Astrocyte (in vitro differentiated cells and primary cell): Measurements from ENCODE around the gene SIN3B. TPM values are rescaled to one million over a fixed set of nuclear protein-coding genes. Genes with fewer than 3 reads are reported as not detected.

Experiments used
- DNase-seq: peaks from one replicate; pipeline ENCODE4 v3.0.0-alpha.2; 2010; ENCODE audit warnings: low read depth
- FAIRE-seq: peaks from 2 replicates; lab custom pipeline; 2011; peaks lifted over from hg19 to GRCh38; lab: Jason Lieb, UNC
- H2AFZ ChIP-seq: 2 replicates; pipeline ENCODE4 v1.6.0; 2012; ENCODE audit warnings: low read depth, low read length, inconsistent platforms
- H3K27ac ChIP-seq: 2 replicates; pipeline ENCODE4 v1.5.1; 2011; ENCODE audit warnings: low read depth, low read length, inconsistent platforms
- H3K27me3 ChIP-seq: 2 replicates; pipeline ENCODE4 v1.6.0; 2011; ENCODE audit warnings: low read length, inconsistent platforms; ENCODE audit not compliant: insufficient read depth
- H3K36me3 ChIP-seq: 2 replicates; pipeline ENCODE4 v1.5.1; 2011; ENCODE audit warnings: low read length, inconsistent platforms; ENCODE audit not compliant: insufficient read depth
- H3K4me1 ChIP-seq: 2 replicates; pipeline ENCODE4 v1.5.1; 2011; ENCODE audit warnings: low read length, inconsistent platforms; ENCODE audit not compliant: insufficient read depth
- H3K4me2 ChIP-seq: 2 replicates; pipeline ENCODE4 v1.6.0; 2012; ENCODE audit warnings: low read length, inconsistent platforms
- H3K4me3 ChIP-seq: 2 replicates; pipeline ENCODE4 v1.5.1; 2011; ENCODE audit warnings: low read depth, mild to moderate bottlenecking, low read length, inconsistent platforms; ENCODE audit not compliant: insufficient read depth
- H3K79me2 ChIP-seq: 2 replicates; pipeline ENCODE4 v1.6.0; 2012; ENCODE audit warnings: mild to moderate bottlenecking, low read length, inconsistent platforms; ENCODE audit not compliant: insufficient read depth
- H3K9ac ChIP-seq: 2 replicates; pipeline ENCODE4 v1.6.0; 2012; ENCODE audit warnings: mild to moderate bottlenecking, low read length, inconsistent platforms
- H3K9me3 ChIP-seq: 2 replicates; pipeline ENCODE4 v1.5.1; 2012; ENCODE audit warnings: low read depth, mild to moderate bottlenecking, low read length, inconsistent platforms; ENCODE audit not compliant: insufficient read depth
- H4K20me1 ChIP-seq: 2 replicates; pipeline ENCODE4 v1.6.0; 2012; ENCODE audit warnings: low read length, inconsistent platforms; ENCODE audit not compliant: insufficient read depth
- H3K27ac Mint-ChIP-seq: one replicate; pipeline ENCODE4 v1.8.0; 2021; ENCODE audit warnings: mild to moderate bottlenecking, mixed read lengths; ENCODE audit not compliant: unreplicated experiment
- H3K27me3 Mint-ChIP-seq: one replicate; pipeline ENCODE4 v1.8.0; 2021; ENCODE audit warnings: low read depth, mixed read lengths; ENCODE audit not compliant: unreplicated experiment
- H3K36me3 Mint-ChIP-seq: one replicate; pipeline ENCODE4 v1.8.0; 2021; ENCODE audit warnings: low read depth, mixed read lengths; ENCODE audit not compliant: unreplicated experiment
- H3K4me1 Mint-ChIP-seq: one replicate; pipeline ENCODE4 v1.8.0; 2021; ENCODE audit warnings: low read depth, mixed read lengths; ENCODE audit not compliant: unreplicated experiment
- H3K4me3 Mint-ChIP-seq: one replicate; pipeline ENCODE4 v1.8.0; 2021; ENCODE audit warnings: mild to moderate bottlenecking, moderate library complexity, mixed read lengths; ENCODE audit not compliant: unreplicated experiment
- H3K9me3 Mint-ChIP-seq: one replicate; pipeline ENCODE4 v1.8.0; 2021; ENCODE audit warnings: mild to moderate bottlenecking, mixed read lengths; ENCODE audit not compliant: unreplicated experiment
- EZH2 ChIP-seq: IDR thresholded peaks from 2 replicates; pipeline ENCODE4 v1.6.1; 2012; ENCODE audit warnings: mild to moderate bottlenecking, low read length, inconsistent platforms; ENCODE audit not compliant: insufficient read depth
- total RNA-seq: library from RNA; stranded (reverse); gene quantifications from 2 replicates; pipeline ENCODE4 v1.2.1, GENCODE V29; 2021
- TF ChIP-seq, protein P1 (sequence below): IDR thresholded peaks from 2 replicates; pipeline ENCODE4 v1.5.1; 2011; ENCODE audit warnings: low read depth, mild to moderate bottlenecking, inconsistent platforms, low read length, moderate library complexity; ENCODE audit not compliant: insufficient read depth

Gene SIN3B
- total RNA-seq, 1 donor from 2014 or later, result 86.1 TPM

DNA sequence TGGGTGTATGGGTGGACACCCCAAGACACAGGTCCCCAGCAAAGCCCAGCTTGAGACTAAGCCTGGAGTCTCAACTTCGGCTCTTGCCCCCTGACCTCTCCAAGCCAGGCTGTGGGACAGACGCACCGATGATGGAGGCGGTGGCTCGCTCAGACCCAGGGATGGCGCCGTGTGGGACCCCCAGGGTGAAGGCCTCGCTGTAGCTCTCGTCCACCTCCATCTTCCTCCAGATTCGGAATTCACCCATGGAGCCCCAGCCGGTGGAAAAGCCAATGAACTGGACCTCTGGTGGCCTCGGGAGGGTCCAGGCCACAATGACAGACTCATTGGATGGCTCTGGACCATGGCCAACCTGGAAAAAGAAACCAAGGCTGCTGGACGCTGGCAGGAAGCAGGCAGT lies 98.7 kb downstream of the SIN3B start:
- Mint-ChIP-seq H3K27me3 (peaks cover 23% of the 10 kb centered on the region), H3K9me3 (peaks cover 17% of the 10 kb centered on the region), H3K36me3 (no peaks in the 10 kb centered on the region), H3K27ac (no peak overlapping the region), H3K4me3 (no peak overlapping the region), H3K4me1 (no peaks in the 10 kb centered on the region)
- Histone ChIP-seq H3K36me3 (no peaks in the 10 kb centered on the region), H3K4me2 (no peak overlapping the region), H3K79me2 (no peaks in the 10 kb centered on the region), H3K4me3 (no peak overlapping the region), H2AFZ (no peak overlapping the region), H4K20me1 (no peaks in the 10 kb centered on the region), H3K9me3 (peaks cover 7% of the 10 kb centered on the region), H3K27ac (no peak overlapping the region), H3K4me1 (no peaks in the 10 kb centered on the region), H3K27me3 (no peaks in the 10 kb centered on the region), H3K9ac (no peak overlapping the region)
- DNase-seq (no peak), FAIRE-seq (no peak)
- TF ChIP-seq, protein P1, sequence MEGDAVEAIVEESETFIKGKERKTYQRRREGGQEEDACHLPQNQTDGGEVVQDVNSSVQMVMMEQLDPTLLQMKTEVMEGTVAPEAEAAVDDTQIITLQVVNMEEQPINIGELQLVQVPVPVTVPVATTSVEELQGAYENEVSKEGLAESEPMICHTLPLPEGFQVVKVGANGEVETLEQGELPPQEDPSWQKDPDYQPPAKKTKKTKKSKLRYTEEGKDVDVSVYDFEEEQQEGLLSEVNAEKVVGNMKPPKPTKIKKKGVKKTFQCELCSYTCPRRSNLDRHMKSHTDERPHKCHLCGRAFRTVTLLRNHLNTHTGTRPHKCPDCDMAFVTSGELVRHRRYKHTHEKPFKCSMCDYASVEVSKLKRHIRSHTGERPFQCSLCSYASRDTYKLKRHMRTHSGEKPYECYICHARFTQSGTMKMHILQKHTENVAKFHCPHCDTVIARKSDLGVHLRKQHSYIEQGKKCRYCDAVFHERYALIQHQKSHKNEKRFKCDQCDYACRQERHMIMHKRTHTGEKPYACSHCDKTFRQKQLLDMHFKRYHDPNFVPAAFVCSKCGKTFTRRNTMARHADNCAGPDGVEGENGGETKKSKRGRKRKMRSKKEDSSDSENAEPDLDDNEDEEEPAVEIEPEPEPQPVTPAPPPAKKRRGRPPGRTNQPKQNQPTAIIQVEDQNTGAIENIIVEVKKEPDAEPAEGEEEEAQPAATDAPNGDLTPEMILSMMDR, result no peak
- TF ChIP-seq EZH2, result no peak

DNA sequence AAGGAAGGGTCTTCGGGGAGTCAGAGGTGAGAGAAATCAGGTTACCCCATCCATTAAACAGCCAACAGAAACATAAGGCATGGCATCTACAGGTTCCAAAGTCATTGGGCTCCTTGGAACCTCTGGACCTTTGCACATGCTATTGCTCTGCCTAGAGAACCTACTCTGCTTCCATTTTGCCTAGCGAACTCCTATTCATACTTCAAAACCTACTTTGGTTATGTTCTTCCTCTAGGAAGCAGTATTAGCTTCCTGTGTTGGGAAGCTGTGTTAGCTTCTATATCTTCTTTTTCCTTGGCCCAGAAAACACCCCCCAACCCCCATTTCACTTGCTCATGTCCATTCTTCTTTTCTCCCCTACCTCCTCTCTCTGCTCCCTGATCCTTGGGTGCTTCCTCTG lies 99.2 kb downstream of the SIN3B start:
- no peak for DNase-seq
- Histone ChIP-seq H3K9ac (no peak overlapping the region), H3K9me3 (peaks cover 7% of the 10 kb centered on the region), H2AFZ (no peak overlapping the region), H3K4me2 (no peak overlapping the region), H3K27ac (no peak overlapping the region), H3K36me3 (no peaks in the 10 kb centered on the region), H3K4me1 (no peaks in the 10 kb centered on the region), H3K27me3 (no peaks in the 10 kb centered on the region), H3K4me3 (no peak overlapping the region), H3K79me2 (no peaks in the 10 kb centered on the region), H4K20me1 (no peaks in the 10 kb centered on the region)
- no peak overlapping the region for H3K27ac Mint-ChIP-seq
- peaks cover 18% of the 10 kb centered on the region for H3K9me3 Mint-ChIP-seq
- no peaks in the 10 kb centered on the region for H3K4me1 Mint-ChIP-seq
- H3K36me3 Mint-ChIP-seq, result no peaks in the 10 kb centered on the region
- no peak overlapping the region for H3K4me3 Mint-ChIP-seq
- no peak for FAIRE-seq
- peaks cover 19% of the 10 kb centered on the region for H3K27me3 Mint-ChIP-seq
- TF ChIP-seq EZH2, result no peak
- TF ChIP-seq, protein P1, result no peak

DNA sequence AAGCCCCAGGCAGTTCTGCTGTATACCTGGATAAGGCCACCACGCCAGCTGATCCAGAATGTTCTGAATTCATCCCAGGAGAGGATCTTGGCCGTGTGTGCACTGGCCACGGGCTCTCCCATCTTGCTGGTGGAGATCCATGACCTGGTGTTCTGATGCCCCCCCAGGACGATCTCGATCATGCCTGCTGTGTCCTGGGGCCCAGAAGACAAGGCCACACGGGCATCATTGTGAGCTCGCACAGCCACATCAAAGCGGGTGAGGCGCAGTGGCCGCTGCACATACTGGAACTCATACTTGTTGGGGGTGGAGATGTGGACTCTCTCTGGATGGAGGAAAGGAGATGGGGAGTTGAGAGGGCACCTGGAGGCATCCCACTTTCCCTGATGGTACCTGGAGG lies 99.7 kb downstream of the SIN3B start:
- H3K27me3 Mint-ChIP-seq, result peaks cover 19% of the 10 kb centered on the region
- no peaks in the 10 kb centered on the region for H3K27me3 ChIP-seq
- no peak overlapping the region for H3K4me2 ChIP-seq
- no peak overlapping the region for H3K27ac Mint-ChIP-seq
- H3K9ac ChIP-seq, result no peak overlapping the region
- no peaks in the 10 kb centered on the region for H3K79me2 ChIP-seq
- DNase-seq (no peak), FAIRE-seq (no peak)
- H3K36me3 Mint-ChIP-seq, result no peaks in the 10 kb centered on the region
- no peaks in the 10 kb centered on the region for H4K20me1 ChIP-seq
- TF ChIP-seq, protein P1, result no peak
- TF ChIP-seq EZH2, result no peak
- no peaks in the 10 kb centered on the region for H3K36me3 ChIP-seq
- H3K9me3 ChIP-seq, result peaks cover 7% of the 10 kb centered on the region
- peaks cover 21% of the 10 kb centered on the region for H3K9me3 Mint-ChIP-seq
- H3K4me3 ChIP-seq, result no peak overlapping the region
- H3K4me1 Mint-ChIP-seq, result no peaks in the 10 kb centered on the region
- no peaks in the 10 kb centered on the region for H3K4me1 ChIP-seq
- no peak overlapping the region for H3K27ac ChIP-seq
- no peak overlapping the region for H2AFZ ChIP-seq
- no peak overlapping the region for H3K4me3 Mint-ChIP-seq

Other genes with a start within 250 kb of the SIN3B start
- gene MED26, start 201.2 kb upstream of the SIN3B start, total RNA-seq, result 11.8 and 15.0 TPM in 2 replicates
- gene SMIM7, start 169.3 kb upstream of the SIN3B start, total RNA-seq, result 45.3 and 49.4 TPM in 2 replicates
- 1.9 and 2.2 TPM in 2 replicates for gene TMEM38A, start 168.3 kb upstream of the SIN3B start, total RNA-seq
- not detected in 2 replicates for gene NWD1, start 109.6 kb upstream of the SIN3B start, total RNA-seq
- not detected in 2 replicates for gene F2RL3, start 59.6 kb downstream of the SIN3B start, total RNA-seq
- gene CPAMD8, start 197.4 kb downstream of the SIN3B start, total RNA-seq, result 1.4 and 1.9 TPM in 2 replicates
- 5.6 and 7.6 TPM in 2 replicates for gene HAUS8, start 246.1 kb downstream of the SIN3B start, total RNA-seq
- gene MYO9B, start 246.4 kb downstream of the SIN3B start, total RNA-seq, result 117 and 123 TPM in 2 replicates